Measurements from ENCODE around the gene TJP3.
A peak's percentile ranks its signal among the peaks of the same experiment; 100 is the strongest.

TJP3 gene

GRCh38 chr19:3690551-3691371 lies 17.4 kb upstream of the TJP3 start:
- DNase-seq (ENCODE audit: low read depth in 1 of 2, low spot score in 1 of 2), result no peak

GRCh38 chr19:3691372-3691716 lies 16.8 kb upstream of the TJP3 start:
- no peak for DNase-seq (ENCODE audit: low read depth in 1 of 2, low spot score in 1 of 2)

GRCh38 chr19:3691726-3692125 lies 16.5 kb upstream of the TJP3 start:
- no peak for DNase-seq (ENCODE audit: low read depth in 1 of 2, low spot score in 1 of 2)

GRCh38 chr19:3692141-3693024 lies 15.8 kb upstream of the TJP3 start:
- DNase-seq (ENCODE audit: low read depth in 1 of 2, low spot score in 1 of 2), result peak; percentile 35 to 41

GRCh38 chr19:3693025-3693925 lies 14.9 kb upstream of the TJP3 start:
- no peak for DNase-seq (ENCODE audit: low read depth in 1 of 2, low spot score in 1 of 2)

- DNase-seq (ENCODE audit: low read depth in 1 of 2, low spot score in 1 of 2), result no peak
Observed at GRCh38 chr19:3694361-3695123, 13.6 kb upstream of the TJP3 start.

GRCh38 chr19:3695124-3695733 lies 13.0 kb upstream of the TJP3 start:
- no peak for DNase-seq (ENCODE audit: low read depth in 1 of 2, low spot score in 1 of 2)

- no peak for DNase-seq (ENCODE audit: low read depth in 1 of 2, low spot score in 1 of 2)
Observed at GRCh38 chr19:3695986-3696659, 12.1 kb upstream of the TJP3 start.

- DNase-seq (ENCODE audit: low read depth in 1 of 2, low spot score in 1 of 2), result no peak
Observed at GRCh38 chr19:3696660-3696995, 11.6 kb upstream of the TJP3 start.

GRCh38 chr19:3697094-3697493 lies 11.1 kb upstream of the TJP3 start:
- no peak for DNase-seq (ENCODE audit: low read depth in 1 of 2, low spot score in 1 of 2)

- DNase-seq (ENCODE audit: low read depth in 1 of 2, low spot score in 1 of 2), result no peak
Observed at GRCh38 chr19:3697671-3698385, 10.4 kb upstream of the TJP3 start.

GRCh38 chr19:3698386-3698950 lies 9.7 kb upstream of the TJP3 start:
- no peak for DNase-seq (ENCODE audit: low read depth in 1 of 2, low spot score in 1 of 2)

GRCh38 chr19:3698974-3699740 lies 9.0 kb upstream of the TJP3 start:
- no peak for DNase-seq (ENCODE audit: low read depth in 1 of 2, low spot score in 1 of 2)

- no peak for DNase-seq (ENCODE audit: low read depth in 1 of 2, low spot score in 1 of 2)
Observed at GRCh38 chr19:3699741-3700241, 8.4 kb upstream of the TJP3 start.

GRCh38 chr19:3700242-3701032 lies 7.7 kb upstream of the TJP3 start, which contains the start of gene PIP5K1C:
Gene PIP5K1C (minus strand): TSS chr19:3700468. CDS start chr19:3700390, 78 bp downstream.
- DNase-seq (ENCODE audit: low read depth in 1 of 2, low spot score in 1 of 2), result peak; percentile 91 to 95

- no peak for DNase-seq (ENCODE audit: low read depth in 1 of 2, low spot score in 1 of 2)
Observed at GRCh38 chr19:3701200-3701599, 7.0 kb upstream of the TJP3 start.

GRCh38 chr19:3707868-3708206 lies 347 bp upstream of the TJP3 start:
- no peak for DNase-seq (ENCODE audit: low read depth in 1 of 2, low spot score in 1 of 2)

Data from stimulated activated CD4-positive, alpha-beta T cell treated with anti-CD3 and anti-CD28 coated beads, Interleukin-15, amount 100 ng/mL, for 1 hour (primary cell).